ENCODE data around the gene RNU5D-1.

The RNU5D-1 gene

DNA sequence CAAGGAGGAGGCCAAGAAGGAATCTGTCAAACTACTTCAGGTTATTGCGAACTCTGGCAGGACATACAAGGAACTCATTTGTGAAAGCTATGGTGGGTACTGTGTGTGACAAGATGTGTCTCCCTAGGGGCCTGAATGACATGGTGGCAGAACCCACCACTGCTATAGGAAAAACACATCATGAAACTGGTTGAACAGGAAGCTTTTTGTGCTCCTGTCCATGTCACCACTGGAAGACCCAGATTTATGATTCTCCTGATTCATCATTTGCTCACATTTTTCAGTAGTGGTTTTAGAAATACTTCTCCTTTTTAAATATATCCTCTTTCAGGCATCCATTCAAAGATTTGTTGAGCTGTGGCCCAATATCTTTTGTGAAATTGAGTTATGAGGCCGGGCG is 32.8 kb downstream of the RNU5D-1 start:
- no peak for DNase-seq

DNA sequence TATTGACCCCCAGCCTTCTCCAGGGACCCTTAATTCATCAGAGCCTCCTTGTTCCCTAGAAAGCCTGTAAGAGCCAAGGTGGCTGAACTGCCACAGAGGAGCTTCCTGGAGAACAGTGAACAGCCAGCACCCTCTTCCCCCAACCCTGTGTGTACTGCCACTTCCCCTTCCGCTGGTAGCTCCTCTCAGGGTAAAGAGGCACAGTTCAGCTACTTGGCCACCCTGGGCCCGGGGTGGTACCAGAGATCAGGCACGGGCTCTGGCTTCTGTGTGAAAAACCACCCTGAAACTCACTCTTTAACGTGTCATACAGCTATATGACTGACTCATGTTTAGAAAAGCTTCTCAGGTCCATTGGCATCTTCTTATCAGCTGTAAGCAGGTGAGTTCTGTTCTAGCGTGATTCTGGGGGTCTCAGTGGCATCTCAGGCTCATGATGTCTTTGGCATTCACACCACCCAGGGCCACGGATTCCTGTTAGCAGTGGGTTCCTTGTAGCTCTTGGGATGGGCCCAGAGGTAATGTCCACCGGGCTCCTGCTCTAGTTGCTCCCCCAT is 34.1 kb downstream of the RNU5D-1 start:
- DNase-seq = peak; percentile 18

- no peak for DNase-seq
Observed at GRCh38 chr1:44696101-44696500, 34.9 kb downstream of the RNU5D-1 start.

GRCh38 chr1:44695671-44696070 is 35.3 kb downstream of the RNU5D-1 start:
- DNase-seq = no peak

DNA sequence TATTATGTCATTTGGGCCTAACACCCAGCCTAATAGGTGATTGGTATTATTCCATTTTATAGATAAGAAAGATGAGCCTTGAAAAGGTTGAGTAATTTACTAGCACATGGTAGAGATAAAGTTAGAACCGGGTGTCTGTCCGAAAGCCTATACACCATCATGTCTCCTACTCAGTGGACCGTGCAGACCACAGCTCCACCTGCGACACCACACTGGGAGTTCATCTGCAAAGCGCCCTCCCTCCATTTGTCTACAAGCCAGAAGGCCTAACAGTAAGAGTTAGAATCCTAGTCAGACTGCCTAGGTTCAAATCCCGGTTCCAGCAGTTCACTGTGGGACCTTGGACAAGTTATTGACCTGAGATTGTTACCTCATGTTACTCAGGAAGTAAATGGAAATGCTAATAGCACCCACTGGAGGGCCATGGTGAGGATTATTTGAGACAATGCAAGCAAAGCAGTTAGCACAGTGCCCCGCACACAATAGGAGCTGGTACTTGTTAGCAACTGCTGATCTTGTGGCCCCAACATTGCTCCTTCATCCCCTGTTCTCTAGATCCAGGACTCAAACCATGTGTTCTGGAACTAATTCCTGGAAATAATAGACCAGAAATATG is 36.0 kb downstream of the RNU5D-1 start:
- DNase-seq = no peak

GRCh38 chr1:44693900-44694299 is 37.1 kb downstream of the RNU5D-1 start:
- no peak for DNase-seq

DNA sequence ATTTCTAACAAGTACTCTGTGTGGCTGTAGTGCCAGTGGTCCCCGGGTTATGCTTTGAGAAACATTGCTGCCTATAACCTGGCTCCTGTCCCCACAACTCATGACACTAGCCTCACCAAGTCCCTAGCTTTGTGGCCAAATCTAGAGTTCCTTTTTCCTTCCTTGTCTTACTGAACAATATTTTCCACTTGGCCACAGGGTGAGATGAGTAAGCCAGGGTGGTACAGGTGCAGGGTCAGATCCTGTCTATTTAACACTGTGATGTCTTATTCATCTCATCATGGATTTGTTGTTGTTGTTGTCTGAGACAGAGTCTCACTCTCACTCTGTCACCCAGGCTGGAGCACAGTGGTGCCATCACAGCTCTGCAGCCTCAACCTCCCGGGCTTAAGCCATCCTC is 37.8 kb downstream of the RNU5D-1 start:
- no peak for DNase-seq

DNA sequence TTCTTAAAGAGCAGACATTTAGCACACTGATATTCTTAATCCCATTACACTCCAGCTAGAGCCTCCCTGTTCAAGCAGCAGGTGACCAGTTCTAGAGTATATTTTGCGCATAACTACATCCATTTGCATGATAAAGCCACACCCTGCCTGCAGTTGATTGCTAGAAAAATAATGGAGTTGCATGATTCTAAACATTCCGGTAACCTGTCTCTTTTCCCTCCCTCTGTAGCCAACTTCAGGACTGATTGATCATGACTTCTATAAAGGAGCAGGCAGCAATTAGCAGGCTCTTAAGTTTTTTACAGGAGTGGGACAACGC is 41.6 kb downstream of the RNU5D-1 start:
- no peak for DNase-seq

GRCh38 chr1:44688760-44689446 is 42.1 kb downstream of the RNU5D-1 start:
- DNase-seq = no peak

DNA sequence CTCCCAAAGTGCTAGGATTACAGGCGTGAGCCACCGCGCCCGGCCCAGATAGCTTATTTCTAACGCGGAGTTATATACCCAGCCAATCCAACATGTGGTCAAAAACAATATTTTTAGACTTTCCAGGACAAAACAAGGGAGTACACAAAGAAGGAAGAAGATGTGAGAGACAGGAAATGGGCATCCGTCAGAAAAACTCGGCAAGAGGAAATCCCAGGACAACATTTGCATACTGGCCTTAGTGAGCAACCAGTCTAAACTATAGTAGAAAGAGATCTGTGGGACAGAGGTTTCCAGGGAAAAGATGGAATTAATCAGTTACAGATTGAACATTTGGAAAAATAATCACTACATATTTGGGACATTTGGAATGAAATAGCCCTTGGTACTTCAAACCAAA is 45.1 kb downstream of the RNU5D-1 start:
- DNase-seq = no peak

GRCh38 chr1:44685218-44685617 is 45.8 kb downstream of the RNU5D-1 start:
- DNase-seq = no peak

GRCh38 chr1:44684525-44684924 is 46.4 kb downstream of the RNU5D-1 start:
- DNase-seq = no peak

DNA sequence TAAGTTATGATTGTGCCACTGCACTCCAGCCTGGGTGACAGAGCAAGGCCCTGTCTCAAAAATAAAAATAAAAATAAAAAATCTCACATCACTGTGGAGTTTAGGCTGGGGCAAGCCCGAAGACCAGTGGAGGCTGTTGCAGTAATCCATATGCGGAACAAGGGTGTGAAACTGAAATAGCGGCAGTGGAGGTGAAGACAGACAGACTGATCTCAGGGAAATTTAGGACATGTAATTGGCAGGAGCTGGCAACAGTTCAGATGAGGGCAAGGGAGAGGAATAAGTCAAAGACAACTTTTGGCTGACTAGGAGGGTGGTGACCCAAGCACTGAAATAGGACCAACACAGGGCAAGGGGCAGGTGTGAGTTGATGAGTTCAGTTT is 48.1 kb downstream of the RNU5D-1 start:
- DNase-seq = no peak

DNA sequence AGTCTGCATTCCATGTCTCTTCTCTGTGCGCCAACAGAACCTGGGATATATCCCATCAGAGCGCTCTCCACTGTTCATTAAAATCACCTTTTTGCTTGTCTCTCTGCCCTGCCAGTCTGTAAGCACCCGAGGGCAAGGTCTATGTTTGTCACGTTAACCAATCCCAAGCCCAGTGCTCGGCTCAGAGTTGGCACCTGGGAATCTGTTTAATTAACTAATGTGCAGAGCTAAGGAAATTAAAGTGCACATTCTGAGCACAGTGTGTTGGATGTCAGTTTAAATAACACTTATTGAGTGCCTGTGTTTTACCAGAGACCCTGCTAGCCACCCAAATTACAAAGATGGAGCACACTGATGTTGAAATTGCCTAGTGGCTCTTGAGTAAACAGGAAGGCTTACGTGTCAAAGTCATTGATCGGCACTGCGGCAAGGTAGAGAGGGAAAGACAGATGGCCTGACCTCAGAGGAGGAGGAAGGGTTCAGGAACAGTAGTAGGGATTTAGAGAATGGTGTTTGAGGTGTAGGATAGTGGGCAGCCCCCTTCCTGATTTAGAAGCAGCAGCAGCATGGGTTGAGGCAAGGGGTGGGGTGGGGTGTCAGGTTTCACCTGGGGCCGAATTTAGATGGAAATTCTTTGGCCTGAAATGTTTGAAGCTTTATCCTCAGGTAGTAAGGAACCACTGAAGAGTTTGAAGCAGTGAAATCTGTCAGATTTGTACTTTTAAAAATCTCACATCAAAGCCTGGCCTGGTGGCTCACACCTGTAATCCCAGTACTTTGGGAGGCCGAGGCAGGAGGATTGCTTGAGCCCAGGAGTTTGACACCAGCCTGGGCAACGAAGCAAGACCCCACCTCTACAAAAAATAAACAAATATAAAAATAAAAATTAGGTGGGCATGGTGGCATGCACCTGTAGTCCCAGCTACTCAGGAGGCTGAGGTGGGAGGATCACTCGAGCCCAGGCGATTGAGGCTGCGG is 48.8 kb downstream of the RNU5D-1 start:
- DNase-seq = no peak

All from stimulated activated CD4-positive, alpha-beta T cell treated with anti-CD3 and anti-CD28 coated beads, Interleukin-4, amount 100 ng/mL, for 24 hours (primary cell).